GM12892 (cell line): ENCODE data around the gene PDLIM7.

Experiments used
- DNase-seq: peaks from one replicate; pipeline ENCODE4 v3.0.0; 2011; ENCODE audit not compliant: insufficient read length
- FAIRE-seq: peaks from 2 replicates; lab custom pipeline; 2011; peaks lifted over from hg19 to GRCh38; lab: Jason Lieb, UNC
- POLR2A ChIP-seq: IDR thresholded peaks from 2 replicates; pipeline ENCODE4 v1.6.1; 2011; ENCODE audit warnings: low read depth, low read length, control low read depth
- POLR2AphosphoS5 ChIP-seq: IDR thresholded peaks from 2 replicates; pipeline ENCODE4 v1.6.1; 2011; ENCODE audit warnings: low read depth, low read length, control low read depth
- TAF1 ChIP-seq: IDR thresholded peaks from 2 replicates; pipeline ENCODE4 v1.6.1; 2011; ENCODE audit warnings: low read depth, mild to moderate bottlenecking, control low read depth, low read length, borderline replicate concordance

Gene PDLIM7

DNA sequence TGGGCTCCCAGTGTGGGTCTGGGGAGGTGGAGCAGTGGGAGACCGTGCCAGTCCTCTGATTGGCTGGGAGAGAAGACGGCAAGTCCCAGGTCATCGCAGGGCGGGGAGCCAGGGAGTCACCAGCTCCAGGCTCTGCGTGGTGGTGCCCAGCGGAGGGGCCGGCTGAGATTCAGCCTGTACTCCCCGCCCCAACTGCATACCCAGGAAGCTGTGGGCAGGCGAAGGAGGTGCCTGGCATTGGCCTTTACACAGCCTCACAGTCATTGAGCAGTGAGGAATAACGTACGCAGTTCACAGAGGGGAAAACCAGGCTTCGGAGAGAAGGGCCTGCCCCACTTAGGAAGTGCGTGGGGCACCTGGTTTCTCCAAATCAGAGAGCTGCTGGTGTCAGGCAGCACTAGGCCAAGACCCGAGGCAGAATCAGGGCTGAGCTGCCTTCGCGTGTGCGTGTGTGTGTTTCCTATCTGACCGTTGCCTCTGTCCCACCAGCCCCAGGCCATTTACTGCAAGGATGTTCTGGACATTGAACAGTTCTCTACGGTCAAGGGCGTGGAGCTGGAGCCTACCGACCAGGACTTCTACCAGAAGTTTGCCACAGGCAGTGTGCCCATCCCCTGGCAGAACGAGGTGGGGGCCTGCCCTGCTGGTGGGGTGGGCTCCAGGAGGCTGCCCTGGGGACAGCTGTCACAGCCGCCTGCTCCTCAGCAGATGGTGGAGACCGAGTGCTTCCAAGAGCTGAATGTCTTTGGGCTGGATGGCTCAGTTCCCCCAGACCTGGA is 57.0 kb downstream of the PDLIM7 start:
- DNase-seq = no peak
- FAIRE-seq = no peak
- peak; percentile 42; the same call in 1 of the 2 replicates for TF ChIP-seq POLR2AphosphoS5
- TF ChIP-seq TAF1 = no peak
- TF ChIP-seq POLR2A = peak; percentile 52; the same call in 1 of the 2 replicates

DNA sequence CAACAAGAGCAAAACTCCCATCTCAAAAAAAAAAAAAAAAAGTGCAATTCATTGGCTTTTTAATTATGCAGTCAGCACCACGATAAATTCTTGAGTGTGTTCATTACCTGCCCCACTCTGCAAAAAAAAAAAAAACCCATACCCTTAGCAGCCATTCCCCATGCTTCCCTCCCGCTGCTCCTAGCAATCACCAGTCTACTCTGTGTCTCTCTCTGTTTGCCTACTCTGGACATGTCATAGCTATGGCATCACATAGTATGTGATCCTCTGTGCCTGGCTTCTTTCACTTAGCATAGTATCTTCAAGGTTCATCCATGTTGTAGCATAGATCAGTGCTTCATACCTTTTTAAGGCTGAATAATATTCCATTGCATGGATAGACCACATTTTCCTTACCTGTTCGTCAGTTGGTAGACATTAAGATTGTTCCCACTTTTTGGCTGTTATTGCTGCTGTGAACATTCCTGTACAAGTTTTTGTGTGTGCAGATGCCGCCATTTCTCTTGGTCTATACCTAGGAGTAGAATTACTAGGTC is 57.8 kb downstream of the PDLIM7 start:
- FAIRE-seq (no peak), DNase-seq (no peak)
- TF ChIP-seq POLR2A (no peak), POLR2AphosphoS5 (peak; percentile 45; the same call in 1 of the 2 replicates)

DNA sequence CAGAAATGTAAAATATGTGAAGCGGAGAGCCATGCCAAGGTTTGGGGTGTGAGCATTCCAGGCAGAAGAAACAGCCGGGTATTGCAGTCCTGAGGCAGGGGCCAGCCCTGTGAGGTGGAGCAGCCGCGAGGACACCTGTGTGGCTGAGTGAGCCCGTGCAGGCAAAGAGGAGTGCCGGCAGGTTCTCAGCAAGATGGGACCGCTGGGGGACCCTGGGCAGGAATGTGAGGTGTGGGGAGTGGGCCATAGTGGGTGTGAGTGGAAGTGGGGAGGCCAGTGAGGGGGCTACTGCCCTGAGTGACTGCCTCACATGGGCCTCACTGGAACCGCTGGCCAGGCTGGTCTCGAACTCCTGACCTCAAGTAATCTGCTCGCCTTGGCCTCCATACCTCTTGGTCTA is 58.9 kb downstream of the PDLIM7 start:
- TF ChIP-seq POLR2AphosphoS5 (peak; percentile 73), TAF1 (no peak), POLR2A (peak; percentile 40; the same call in 1 of the 2 replicates)
- FAIRE-seq (no peak), DNase-seq (no peak)

DNA sequence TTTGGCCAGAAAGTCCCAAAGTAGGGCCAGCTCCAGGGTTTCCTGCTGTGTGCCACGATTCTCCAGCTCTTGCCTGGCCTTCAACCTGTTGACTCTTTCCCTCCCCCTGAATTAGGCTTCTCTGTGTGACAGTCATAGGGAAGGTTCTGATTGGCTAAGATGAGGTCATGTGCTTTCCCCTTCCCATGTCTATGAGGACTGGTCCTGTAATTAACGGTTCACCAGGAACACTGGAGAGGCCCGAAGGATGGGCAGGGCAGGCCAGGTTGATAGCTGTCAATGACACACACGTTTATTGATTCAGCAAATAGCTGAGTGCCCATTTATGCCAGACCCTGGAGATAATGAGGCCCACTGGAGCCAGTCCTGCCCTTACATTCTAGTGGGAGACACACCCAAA is 59.8 kb downstream of the PDLIM7 start:
- TF ChIP-seq POLR2AphosphoS5 (no peak), TAF1 (no peak), POLR2A (no peak)
- no peak for DNase-seq
- no peak for FAIRE-seq

DNA sequence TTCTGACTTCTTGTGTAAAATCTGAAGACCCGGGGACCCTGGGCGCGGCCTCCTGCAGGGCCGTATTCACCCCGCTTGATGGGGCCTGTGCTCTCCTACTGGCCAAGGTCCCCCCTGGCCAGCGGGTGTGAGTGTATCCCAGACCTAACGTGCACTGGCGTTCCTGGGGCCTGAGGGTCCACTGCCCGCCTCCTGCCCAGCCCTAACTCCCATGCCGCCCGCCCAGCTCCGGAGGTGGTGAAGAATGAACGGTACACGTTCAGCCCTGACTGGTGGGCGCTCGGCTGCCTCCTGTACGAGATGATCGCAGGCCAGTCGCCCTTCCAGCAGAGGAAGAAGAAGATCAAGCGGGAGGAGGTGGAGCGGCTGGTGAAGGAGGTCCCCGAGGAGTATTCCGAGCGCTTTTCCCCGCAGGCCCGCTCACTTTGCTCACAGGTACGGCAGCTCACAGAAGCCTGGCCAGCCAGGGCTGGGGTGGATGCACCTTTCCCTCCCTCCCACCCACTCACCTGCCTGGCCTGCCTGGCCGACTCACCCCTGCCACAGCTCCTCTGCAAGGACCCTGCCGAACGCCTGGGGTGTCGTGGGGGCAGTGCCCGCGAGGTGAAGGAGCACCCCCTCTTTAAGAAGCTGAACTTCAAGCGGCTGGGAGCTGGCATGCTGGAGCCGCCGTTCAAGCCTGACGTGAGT is 61.4 kb downstream of the PDLIM7 start:
- no peak for TF ChIP-seq TAF1
- TF ChIP-seq POLR2AphosphoS5 = no peak
- no peak for TF ChIP-seq POLR2A
- FAIRE-seq = no peak
- no peak for DNase-seq

DNA sequence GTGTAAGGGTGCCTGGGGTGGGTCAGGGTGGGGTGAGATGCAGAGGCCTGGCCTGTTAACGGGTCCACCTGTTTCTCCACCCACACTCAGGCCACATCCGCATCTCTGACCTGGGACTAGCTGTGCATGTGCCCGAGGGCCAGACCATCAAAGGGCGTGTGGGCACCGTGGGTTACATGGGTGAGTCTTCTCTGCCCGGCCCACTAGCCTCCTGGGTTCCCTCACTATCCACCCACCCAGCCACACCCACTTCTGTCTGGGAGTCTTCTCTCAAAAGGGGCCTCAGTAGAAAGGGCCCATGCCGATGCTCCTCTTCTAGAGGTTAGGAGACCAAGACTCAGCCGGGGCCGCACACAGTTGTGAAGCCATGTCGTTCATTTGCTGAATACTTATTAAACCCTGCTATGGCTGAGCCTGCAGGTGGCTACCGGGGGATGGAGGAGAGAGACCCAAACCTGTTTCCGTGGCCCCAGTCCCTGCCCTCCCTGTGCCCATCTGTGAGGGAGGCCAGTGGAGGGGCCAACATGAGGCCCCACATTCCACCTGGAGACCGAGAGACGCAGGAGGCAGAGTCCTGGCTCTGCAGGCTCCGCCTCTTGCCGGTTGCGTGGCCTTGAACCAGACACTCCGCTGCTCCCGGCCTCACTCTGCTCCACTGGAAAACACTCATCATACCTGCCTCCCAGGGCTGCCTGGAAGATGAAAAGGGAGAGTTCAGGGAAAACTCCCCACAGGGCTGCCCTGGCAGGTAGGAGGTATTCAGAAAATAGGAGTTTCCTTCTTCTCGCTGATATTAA is 62.3 kb downstream of the PDLIM7 start:
- DNase-seq (no peak), FAIRE-seq (no peak)
- TF ChIP-seq POLR2A = no peak
- TF ChIP-seq POLR2AphosphoS5 = no peak
- TF ChIP-seq TAF1 = no peak

DNA sequence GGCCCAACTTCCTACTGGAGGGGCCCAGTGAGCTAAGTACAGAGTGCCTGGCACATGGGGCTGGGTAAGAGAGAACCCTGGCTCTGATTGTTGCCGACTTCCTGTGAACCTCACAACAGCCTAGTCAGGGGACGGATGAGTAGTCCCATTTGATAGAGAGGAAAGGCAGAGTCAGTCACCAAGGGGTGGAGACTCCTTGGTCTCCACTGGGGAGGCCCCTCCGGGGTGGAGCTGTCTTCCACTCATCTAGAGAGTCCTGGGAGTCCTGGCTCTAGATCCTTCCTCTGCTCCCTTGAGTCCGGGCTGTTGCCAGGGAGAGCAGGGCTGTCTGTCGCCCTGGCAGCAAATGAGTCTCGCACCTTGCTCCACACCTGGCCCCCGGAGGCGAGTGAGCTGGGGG is 63.0 kb downstream of the PDLIM7 start:
- FAIRE-seq = no peak
- TF ChIP-seq POLR2AphosphoS5 = no peak
- no peak for TF ChIP-seq TAF1
- TF ChIP-seq POLR2A = no peak
- no peak for DNase-seq

GRCh38 chr5:177433658-177434217 is 63.7 kb downstream of the PDLIM7 start:
- DNase-seq (no peak), FAIRE-seq (no peak)
- no peak for TF ChIP-seq TAF1
- TF ChIP-seq POLR2AphosphoS5 = no peak
- no peak for TF ChIP-seq POLR2A
